Upper lobe of right lung (tissue), 1 donor: ENCODE data around the gene ARNT2. TPM values are rescaled to one million over a fixed set of nuclear protein-coding genes. Genes with fewer than 3 reads are reported as not detected.

ENCODE experiments used
- ATAC-seq: fragments of 200-7000 bp; cut with Tn5 transposase; one replicate; pipeline ENCODE4 v1.9.1; 2020; ENCODE audit warnings: mild to moderate bottlenecking, moderate library complexity
- DNase-seq: peaks from one replicate; pipeline ENCODE4 v3.0.0-alpha.2; 2020
- H3K27ac ChIP-seq: fragments of 200-600 bp; one replicate; pipeline ENCODE4 v1.8.0; 2022
- H3K27me3 ChIP-seq: fragments of 200-600 bp; one replicate; pipeline ENCODE4 v1.8.0; 2022; ENCODE audit warnings: mild to moderate bottlenecking
- H3K36me3 ChIP-seq: fragments of 200-600 bp; one replicate; pipeline ENCODE4 v1.8.0; 2022
- H3K4me1 ChIP-seq: fragments of 200-600 bp; one replicate; pipeline ENCODE4 v1.8.0; 2022
- H3K4me3 ChIP-seq: fragments of 200-600 bp; one replicate; pipeline ENCODE4 v1.8.0; 2022; ENCODE audit warnings: mild to moderate bottlenecking
- H3K9me3 ChIP-seq: fragments of 200-600 bp; one replicate; pipeline ENCODE4 v1.8.0; 2022
- intact Hi-C: fragments of 100-400 bp; cut with DNase I; formaldehyde crosslinking; loops from one replicate; pipeline ENCODE4 v1.11.0; 2022
- total RNA-seq: library from RNA; stranded (reverse); fragmentation: NEBNext Ultra II Directional; extraction: Animal tissue kit (Norgen Biotek cat#: 25700); gene quantifications from one replicate; pipeline ENCODE4 v1.2.1, GENCODE V29; 2021
- TF ChIP-seq, protein P1 (sequence below): fragments of 200-600 bp; IDR thresholded peaks from one replicate; pipeline ENCODE4 v1.8.0; 2022; ENCODE audit warnings: antibody characterized with exemption
- donor health status: DM: no; HTN: yes; CAD: no; lungs with severe emphysema.

ARNT2 gene
- total RNA-seq, 1 donor from 2014 or later = 12.9 TPM

DNA sequence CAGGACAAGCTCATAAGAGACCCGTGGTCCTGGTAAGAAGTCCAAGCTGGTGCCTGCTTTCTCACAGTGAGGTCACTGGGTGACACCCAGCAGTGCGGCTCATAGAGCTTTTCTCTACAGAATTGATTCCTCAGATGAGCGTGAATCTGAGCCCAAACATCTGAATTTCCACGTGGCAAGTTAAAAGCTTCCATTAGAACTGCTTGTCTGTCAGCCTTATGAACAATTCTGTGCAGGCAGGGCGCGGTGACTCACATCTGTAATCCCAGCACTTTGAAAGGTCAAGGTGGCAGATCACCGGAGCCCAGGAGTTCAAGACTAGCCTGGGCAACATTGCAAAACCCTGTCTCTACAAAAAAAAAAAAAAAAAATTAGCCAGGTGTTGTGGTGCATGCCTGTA, 177.8 kb downstream of the ARNT2 start:
- Histone ChIP-seq H3K27me3 (no peaks in the 10 kb centered on the region), H3K27ac (no peak overlapping the region), H3K36me3 (no peaks in the 10 kb centered on the region), H3K9me3 (no peaks in the 10 kb centered on the region), H3K4me1 (no peaks in the 10 kb centered on the region), H3K4me3 (no peak overlapping the region)
- TF ChIP-seq, protein P1, sequence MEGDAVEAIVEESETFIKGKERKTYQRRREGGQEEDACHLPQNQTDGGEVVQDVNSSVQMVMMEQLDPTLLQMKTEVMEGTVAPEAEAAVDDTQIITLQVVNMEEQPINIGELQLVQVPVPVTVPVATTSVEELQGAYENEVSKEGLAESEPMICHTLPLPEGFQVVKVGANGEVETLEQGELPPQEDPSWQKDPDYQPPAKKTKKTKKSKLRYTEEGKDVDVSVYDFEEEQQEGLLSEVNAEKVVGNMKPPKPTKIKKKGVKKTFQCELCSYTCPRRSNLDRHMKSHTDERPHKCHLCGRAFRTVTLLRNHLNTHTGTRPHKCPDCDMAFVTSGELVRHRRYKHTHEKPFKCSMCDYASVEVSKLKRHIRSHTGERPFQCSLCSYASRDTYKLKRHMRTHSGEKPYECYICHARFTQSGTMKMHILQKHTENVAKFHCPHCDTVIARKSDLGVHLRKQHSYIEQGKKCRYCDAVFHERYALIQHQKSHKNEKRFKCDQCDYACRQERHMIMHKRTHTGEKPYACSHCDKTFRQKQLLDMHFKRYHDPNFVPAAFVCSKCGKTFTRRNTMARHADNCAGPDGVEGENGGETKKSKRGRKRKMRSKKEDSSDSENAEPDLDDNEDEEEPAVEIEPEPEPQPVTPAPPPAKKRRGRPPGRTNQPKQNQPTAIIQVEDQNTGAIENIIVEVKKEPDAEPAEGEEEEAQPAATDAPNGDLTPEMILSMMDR = no peak
- no peak for DNase-seq
- intact Hi-C loops = no loop called here
- ATAC-seq = no peak

DNA sequence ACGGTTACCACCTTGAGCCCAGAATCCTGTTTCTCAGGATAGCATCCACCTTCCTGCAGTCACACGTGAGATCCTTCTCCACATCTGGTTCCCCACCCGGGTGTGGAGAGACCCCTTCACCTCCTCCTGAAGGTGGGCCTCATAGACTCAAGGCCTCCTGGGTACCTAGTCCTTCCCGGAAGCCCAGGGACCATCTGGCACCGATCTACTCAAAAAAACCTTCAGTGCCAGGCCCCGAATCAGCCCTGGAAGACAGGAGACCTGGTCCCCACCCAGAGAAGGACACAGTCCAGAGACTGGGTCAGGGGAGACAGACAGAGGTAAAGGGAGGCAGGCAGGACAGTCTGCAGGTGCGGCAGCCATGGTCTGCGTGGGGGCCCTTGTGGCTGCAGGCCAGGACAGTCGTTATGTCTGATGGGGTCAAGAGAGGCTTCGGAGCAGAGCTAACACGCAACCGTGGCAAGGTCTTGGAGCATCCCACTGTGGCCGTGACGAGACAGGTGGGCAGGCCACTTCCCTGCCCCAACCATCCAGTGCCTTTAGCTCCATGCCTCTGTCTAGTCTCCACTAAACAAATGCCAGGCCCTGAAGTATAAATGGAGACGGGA, 178.7 kb downstream of the ARNT2 start:
- ATAC-seq (no peak), DNase-seq (peak; percentile 50)
- H3K27ac ChIP-seq = no peak overlapping the region
- no peaks in the 10 kb centered on the region for H3K4me1 ChIP-seq
- H3K4me3 ChIP-seq = no peak overlapping the region
- TF ChIP-seq, protein P1 = no peak
- intact Hi-C loops = no loop called here
- H3K36me3 ChIP-seq = no peaks in the 10 kb centered on the region
- H3K9me3 ChIP-seq = no peaks in the 10 kb centered on the region
- no peaks in the 10 kb centered on the region for H3K27me3 ChIP-seq

DNA sequence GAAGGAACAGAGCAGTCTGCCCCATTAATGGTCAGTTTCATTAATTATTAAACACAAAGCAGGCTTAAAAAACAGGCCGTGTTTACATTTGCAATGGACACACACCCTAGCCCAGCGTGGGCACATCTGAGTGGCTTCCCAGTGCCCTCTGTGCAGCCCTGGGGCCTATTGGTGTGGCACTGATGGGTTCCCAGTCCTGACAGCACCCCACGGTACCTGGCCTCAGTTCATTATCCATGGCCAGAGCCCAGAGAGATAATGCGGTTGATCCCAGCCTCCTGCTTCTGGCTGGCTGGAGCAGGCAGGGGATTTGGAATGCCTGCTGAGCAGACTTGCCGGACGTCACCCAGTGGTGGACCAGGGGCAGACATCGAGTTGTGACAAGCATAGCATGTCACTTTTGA, 180.4 kb downstream of the ARNT2 start:
- H3K36me3 ChIP-seq = no peaks in the 10 kb centered on the region
- intact Hi-C loops = no loop called here
- H3K9me3 ChIP-seq = no peaks in the 10 kb centered on the region
- DNase-seq (no peak), ATAC-seq (peak; percentile 25)
- H3K4me3 ChIP-seq = no peak overlapping the region
- no peak overlapping the region for H3K27ac ChIP-seq
- H3K27me3 ChIP-seq = no peaks in the 10 kb centered on the region
- no peaks in the 10 kb centered on the region for H3K4me1 ChIP-seq
- TF ChIP-seq, protein P1 = no peak

DNA sequence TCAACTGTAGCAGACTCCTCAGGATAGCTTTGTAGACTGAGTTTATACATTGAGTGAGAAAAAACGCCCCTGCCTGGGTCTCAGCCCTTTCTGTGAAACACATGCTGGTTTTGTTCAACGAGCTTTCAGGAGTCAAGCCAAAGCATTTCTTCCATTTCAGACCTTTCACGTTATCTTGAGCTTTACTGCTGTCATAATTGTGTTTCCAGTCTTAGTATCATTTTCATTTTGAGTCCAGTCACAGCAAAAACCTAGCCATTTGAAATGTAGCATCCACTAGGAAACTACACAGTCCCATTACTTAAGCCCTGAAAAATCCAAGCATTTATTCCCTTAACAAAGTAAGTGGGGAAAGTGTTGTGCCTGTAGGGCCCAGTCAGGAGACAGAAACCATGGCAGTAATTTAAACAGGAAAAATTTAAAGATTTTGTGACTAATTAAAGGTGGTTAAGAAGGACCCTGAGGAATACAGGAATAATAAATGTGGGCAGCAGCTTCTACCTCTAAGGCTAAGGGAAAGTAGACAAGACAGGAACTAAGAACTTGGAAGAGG, 180.9 kb downstream of the ARNT2 start:
- no peaks in the 10 kb centered on the region for H3K36me3 ChIP-seq
- no peak for ATAC-seq
- TF ChIP-seq, protein P1 = no peak

DNA sequence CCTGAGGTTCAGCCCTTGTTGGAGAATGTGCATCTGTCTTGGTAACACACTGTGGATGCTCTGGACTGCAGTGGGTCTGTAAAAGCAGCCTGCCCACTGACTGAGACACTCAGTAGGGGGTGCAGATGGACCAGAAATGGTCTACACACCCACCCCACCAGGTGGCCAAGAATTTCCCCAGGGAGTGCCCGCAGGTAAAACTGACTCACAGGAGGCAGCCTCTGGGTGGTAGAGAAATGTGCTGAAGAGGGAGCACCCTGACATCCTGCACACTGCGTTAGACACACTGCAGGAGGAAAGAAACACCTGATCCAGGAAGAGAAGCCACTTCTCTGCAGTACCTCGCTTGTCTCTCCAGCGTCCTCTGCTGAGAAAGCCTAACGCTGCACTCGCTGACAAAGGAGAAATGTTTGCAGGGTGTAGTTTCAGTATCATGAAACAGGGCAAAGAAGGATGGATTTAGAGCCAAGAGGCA, 181.4 kb downstream of the ARNT2 start:
- H3K4me1 ChIP-seq = no peaks in the 10 kb centered on the region
- TF ChIP-seq, protein P1 = no peak
- DNase-seq (no peak), ATAC-seq (no peak)
- H3K9me3 ChIP-seq = no peaks in the 10 kb centered on the region
- H3K36me3 ChIP-seq = no peaks in the 10 kb centered on the region
- no peaks in the 10 kb centered on the region for H3K27me3 ChIP-seq
- no peak overlapping the region for H3K4me3 ChIP-seq
- intact Hi-C loops = no loop called here
- no peak overlapping the region for H3K27ac ChIP-seq

More for the DNA sequence above, 180.9 kb downstream of the ARNT2 start:
- intact Hi-C loops = no loop called here
- no peak overlapping the region for H3K4me3 ChIP-seq
- H3K27ac ChIP-seq = no peak overlapping the region
- H3K4me1 ChIP-seq = no peaks in the 10 kb centered on the region
- no peak for DNase-seq
- no peaks in the 10 kb centered on the region for H3K27me3 ChIP-seq
- H3K9me3 ChIP-seq = no peaks in the 10 kb centered on the region
